HG02678 (cell line): Measurements from ENCODE around the gene LYZL4.

ENCODE experiments used
- ATAC-seq: cut with Tn5 transposase; IDR thresholded peaks from one replicate; pipeline ENCODE4 v1.9.1; 2021; ENCODE audit warnings: mild to moderate bottlenecking, moderate library complexity; ENCODE audit not compliant: unreplicated experiment

LYZL4 gene

GRCh38 chr3:42428830-42429229 lies 18.4 kb upstream of the LYZL4 start:
- ATAC-seq, result no peak

- no peak for ATAC-seq
Measured at GRCh38 chr3:42425736-42426407, 15.5 kb upstream of the LYZL4 start.

- no peak for ATAC-seq
Measured at GRCh38 chr3:42424911-42425310, 14.5 kb upstream of the LYZL4 start.

- ATAC-seq, result no peak
Measured at GRCh38 chr3:42421818-42422796, 11.7 kb upstream of the LYZL4 start.

GRCh38 chr3:42419563-42419962 lies 9.2 kb upstream of the LYZL4 start:
- ATAC-seq, result no peak

GRCh38 chr3:42412526-42413155 lies 2.2 kb upstream of the LYZL4 start:
- no peak for ATAC-seq

GRCh38 chr3:42411429-42411828 lies 1.0 kb upstream of the LYZL4 start:
- no peak for ATAC-seq

GRCh38 chr3:42408156-42408555 lies 2.3 kb downstream of the LYZL4 start:
- no peak for ATAC-seq

GRCh38 chr3:42406727-42407450 lies 3.5 kb downstream of the LYZL4 start:
- ATAC-seq, result no peak

GRCh38 chr3:42405857-42406256 lies 4.6 kb downstream of the LYZL4 start:
- ATAC-seq, result no peak

GRCh38 chr3:42403737-42404136 lies 6.7 kb downstream of the LYZL4 start:
- ATAC-seq, result no peak

- ATAC-seq, result no peak
Measured at GRCh38 chr3:42402394-42403096, 7.9 kb downstream of the LYZL4 start.

GRCh38 chr3:42398080-42398479 lies 12.3 kb downstream of the LYZL4 start:
- ATAC-seq, result no peak

GRCh38 chr3:42397644-42398043 lies 12.8 kb downstream of the LYZL4 start:
- ATAC-seq, result no peak

GRCh38 chr3:42394579-42395288 lies 15.7 kb downstream of the LYZL4 start:
- no peak for ATAC-seq

- ATAC-seq, result no peak
Measured at GRCh38 chr3:42387802-42388651, 22.4 kb downstream of the LYZL4 start.

GRCh38 chr3:42381551-42382082 lies 28.8 kb downstream of the LYZL4 start:
- ATAC-seq, result no peak

GRCh38 chr3:42377681-42378080 lies 32.7 kb downstream of the LYZL4 start:
- ATAC-seq, result no peak
